ENCODE data around the gene CTU2. TPM values are rescaled to one million over a fixed set of nuclear protein-coding genes. Genes with fewer than 3 reads are reported as not detected.

CTU2 gene
- total RNA-seq, 2 experiments from 2014 or later, result 31.1 to 40.0 TPM

DNA sequence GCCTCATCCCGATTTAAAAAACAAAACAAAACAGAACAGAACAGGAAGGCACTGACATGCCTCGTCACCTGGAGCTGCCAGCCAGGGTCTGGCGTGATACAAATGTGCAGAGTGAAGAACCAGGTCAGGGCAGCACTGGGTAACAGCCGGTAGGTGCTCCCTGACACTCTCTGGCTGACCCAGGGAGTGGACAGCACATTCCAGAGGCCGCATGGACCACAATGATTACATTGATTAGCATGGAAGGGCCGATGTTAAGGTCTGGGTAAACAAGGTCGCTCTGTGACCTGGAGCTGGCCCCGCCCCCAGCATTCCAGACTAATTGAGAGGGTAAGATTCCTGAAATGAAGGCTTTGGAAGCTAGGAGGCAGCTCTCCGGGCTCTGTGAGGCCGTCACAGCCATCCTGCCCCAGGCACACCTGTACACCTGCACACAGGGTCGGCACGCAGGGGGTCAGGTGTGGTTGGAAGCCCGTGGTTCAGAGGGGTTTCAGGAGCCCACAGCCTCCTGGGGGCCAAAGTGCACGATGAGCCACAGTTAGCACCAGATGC lies 57.3 kb downstream of the CTU2 start:
- no peak overlapping the region for H3K4me3 Mint-ChIP-seq
- ATAC-seq (no peak), DNase-seq (no peak)
- peaks cover 39% of the 10 kb centered on the region for H3K4me1 Mint-ChIP-seq
- H3K36me3 Mint-ChIP-seq, result peaks cover 1% of the 10 kb centered on the region
- H3K9me3 Mint-ChIP-seq (ENCODE audit: low read depth), result no peaks in the 10 kb centered on the region
- no peak overlapping the region for H3K27ac Mint-ChIP-seq
- CTCF ChIA-PET, result interaction anchor here (1.8 kb wide), 1 partner anchor 26 kb away, joined by 11 read pairs; no protein-coding TSS in a partner anchor
- no peaks in the 10 kb centered on the region for H3K27me3 Mint-ChIP-seq

DNA sequence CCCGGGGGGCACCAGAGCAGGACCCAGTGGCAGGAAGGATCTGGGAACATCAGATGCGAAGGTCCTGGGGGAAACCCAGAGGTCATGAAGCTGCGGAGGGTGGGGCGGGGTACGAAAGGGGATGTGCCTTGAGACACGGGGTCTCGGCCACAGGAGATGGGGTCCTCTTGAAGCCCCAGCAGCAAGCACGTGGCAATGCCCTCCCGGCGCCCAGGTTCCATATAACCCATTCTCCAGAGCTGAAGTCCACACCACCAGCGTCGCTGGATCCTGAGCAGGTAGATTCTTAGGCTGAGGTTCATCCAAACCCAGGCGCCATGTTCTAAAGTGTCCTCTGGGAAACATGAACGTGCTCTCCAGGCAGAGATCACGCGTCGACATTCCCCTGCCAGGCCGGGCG lies 57.8 kb downstream of the CTU2 start:
- H3K4me1 Mint-ChIP-seq, result peaks cover 39% of the 10 kb centered on the region
- no peak overlapping the region for H3K4me3 Mint-ChIP-seq
- H3K36me3 Mint-ChIP-seq, result no peaks in the 10 kb centered on the region
- no peaks in the 10 kb centered on the region for H3K27me3 Mint-ChIP-seq
- no peak for DNase-seq
- H3K27ac Mint-ChIP-seq, result no peak overlapping the region
- no peaks in the 10 kb centered on the region for H3K9me3 Mint-ChIP-seq (ENCODE audit: low read depth)
- ATAC-seq, result no peak
- CTCF ChIA-PET, result no interaction called here

DNA sequence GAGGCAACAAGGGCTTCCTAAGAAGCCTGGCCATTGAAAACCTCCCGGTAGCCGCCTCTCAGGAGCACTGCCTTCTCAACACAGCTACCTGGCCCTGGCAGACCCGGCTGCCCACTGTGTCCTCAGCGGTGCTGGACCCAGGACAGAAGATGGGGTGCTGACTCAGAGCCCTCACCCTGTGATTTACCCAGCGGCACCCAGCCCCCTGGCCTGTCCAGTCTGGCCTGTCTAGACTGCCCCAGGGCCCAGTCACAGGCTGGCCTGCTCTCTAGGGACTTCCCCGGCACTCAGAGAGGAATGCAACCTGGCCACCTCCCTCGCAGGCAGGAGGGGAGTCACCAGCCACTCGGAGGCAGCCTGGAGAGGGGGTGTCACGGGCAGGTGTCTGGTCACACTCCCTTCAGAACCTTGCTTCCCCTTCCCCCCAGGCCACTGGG lies 58.6 kb downstream of the CTU2 start:
- H3K27ac Mint-ChIP-seq, result no peak overlapping the region
- H3K36me3 Mint-ChIP-seq, result no peaks in the 10 kb centered on the region
- peaks cover 37% of the 10 kb centered on the region for H3K4me1 Mint-ChIP-seq
- DNase-seq (no peak), ATAC-seq (no peak)
- H3K9me3 Mint-ChIP-seq (ENCODE audit: low read depth), result no peaks in the 10 kb centered on the region
- H3K27me3 Mint-ChIP-seq, result no peaks in the 10 kb centered on the region
- no peak overlapping the region for H3K4me3 Mint-ChIP-seq
- CTCF ChIA-PET, result interaction anchor here (1.9 kb wide), 1 partner anchor 28 kb away, joined by 5 read pairs; no protein-coding TSS in a partner anchor

Small RNA genes within 50 kb of the gene (microRNA-seq; reads per million reads assigned to microRNA genes)
- not detected for gene MIR4722

Other genes starting within 250 kb of the CTU2 start
- gene ZC3H18, start 136.1 kb upstream of the CTU2 start, total RNA-seq, result 10 to 100 TPM; 88.1 to 93.9 TPM
- under 1 TPM in 1 of 2 experiments, not detected in 1; 0.29 TPM for gene IL17C, start 67.9 kb upstream of the CTU2 start, total RNA-seq
- gene CYBA, start 55.5 kb upstream of the CTU2 start, total RNA-seq, result 100 to 1,000 TPM; 461 to 494 TPM
- 100 to 1,000 TPM; 112 to 134 TPM for gene MVD, start 43.4 kb upstream of the CTU2 start, total RNA-seq
- gene SNAI3, start 20.0 kb upstream of the CTU2 start, total RNA-seq, result 10 to 100 TPM in 1 of 2 experiments, 1 to 10 TPM in 1; 5.6 to 14.1 TPM
- 100 to 1,000 TPM; 124 to 174 TPM for gene RNF166, start 95 bp upstream of the CTU2 start, total RNA-seq
- gene PIEZO1, start 78.7 kb downstream of the CTU2 start, total RNA-seq, result 100 to 1,000 TPM; 269 to 347 TPM
- 100 to 1,000 TPM; 124 to 191 TPM for gene CDT1, start 97.3 kb downstream of the CTU2 start, total RNA-seq
- gene APRT, start 105.4 kb downstream of the CTU2 start, total RNA-seq, result 100 to 1,000 TPM; 127 to 148 TPM
- 10 to 100 TPM; 30.8 to 38.8 TPM for gene GALNS, start 150.4 kb downstream of the CTU2 start, total RNA-seq
- gene TRAPPC2L, start 150.6 kb downstream of the CTU2 start, total RNA-seq, result 10 to 100 TPM; 49.2 to 51.3 TPM
- gene PABPN1L, start 160.2 kb downstream of the CTU2 start, total RNA-seq, result not detected